ENCODE measurements around the gene ZG16B. TPM values are rescaled to one million over a fixed set of nuclear protein-coding genes. Genes with fewer than 3 reads are reported as not detected.

The ZG16B gene
- total RNA-seq, 1 experiment from 2014 or later, result 8.6 TPM

- ChIA-PET POLR2A (ENCODE audit: unreplicated experiment) (no interaction called here), CTCF (no interaction called here)
- H3K4me2 ChIP-seq (ENCODE audit: low read length), result no peak overlapping the region
- H3K27ac ChIP-seq (ENCODE audit: low read length), result no peak overlapping the region
- no peak overlapping the region for H3K4me3 ChIP-seq (ENCODE audit: low read length)
- no peak for DNase-seq
- intact Hi-C loops (cut with micrococcal nuclease), result no loop called here
- H3K9me2 ChIP-seq (replicated peaks; ENCODE audit: low read length), result no peaks in the 10 kb centered on the region
- BruUV-seq (replicated peaks), result no TSS peak
- H3F3A ChIP-seq (ENCODE audit: low read length, unreplicated experiment), result no peaks in the 10 kb centered on the region
- no peak for TF ChIP-seq CTCF (conservative IDR thresholded peaks at IDR 0.05; ENCODE audit: low read depth, low read length)
- TF ChIP-seq EZH2 (IDR thresholded peaks at IDR 0.05; ENCODE audit: low read length, unreplicated experiment), result no peak
- TF ChIP-seq EZH2phosphoT487 (IDR thresholded peaks at IDR 0.05; ENCODE audit: borderline replicate concordance, low read length), result no peak
- H3K36me3 ChIP-seq (ENCODE audit: low read depth, low read length), result no peaks in the 10 kb centered on the region
- no peaks in the 10 kb centered on the region for H3K9me3 ChIP-seq (ENCODE audit: low read length)
- H3K4me1 ChIP-seq (ENCODE audit: insufficient read depth, low read length), result no peaks in the 10 kb centered on the region
- no peak overlapping the region for H3K9ac ChIP-seq (ENCODE audit: low read length)
- no peak overlapping the region for H2AFZ ChIP-seq (ENCODE audit: low read length)
- ATAC-seq, result no peak
- H3K27me3 ChIP-seq (ENCODE audit: low read length), result no peaks in the 10 kb centered on the region
- H3K79me2 ChIP-seq (ENCODE audit: low read length), result no peaks in the 10 kb centered on the region
- no peaks in the 10 kb centered on the region for H4K20me1 ChIP-seq (ENCODE audit: low read length)
Observed at GRCh38 chr16:2811703-2812471, 18.2 kb upstream of the ZG16B start.

DNA sequence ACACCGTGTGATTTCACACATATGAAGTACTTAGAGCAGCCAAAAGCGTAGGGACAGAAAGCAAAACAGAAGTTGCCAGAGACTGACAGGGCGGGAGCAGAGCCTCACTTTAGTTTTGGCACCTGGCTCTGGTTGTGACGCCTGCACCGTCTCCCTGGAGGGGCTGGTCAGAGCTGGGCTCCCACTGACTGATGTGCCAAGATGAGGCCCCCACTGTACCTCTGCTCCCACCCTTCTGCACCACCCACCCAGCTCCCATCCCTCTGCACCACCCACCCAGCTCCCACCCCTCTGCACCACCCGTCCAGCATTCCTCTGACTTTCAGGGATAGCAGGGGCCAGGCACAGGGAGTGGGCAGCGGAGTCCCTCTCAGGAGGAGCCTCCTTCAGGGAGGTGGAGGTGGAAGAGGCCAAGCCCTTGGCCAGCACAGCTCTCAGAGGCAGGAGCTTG is 16.3 kb upstream of the ZG16B start:
- no peak overlapping the region for H3K4me3 ChIP-seq (ENCODE audit: low read length)
- no peak overlapping the region for H2AFZ ChIP-seq (ENCODE audit: low read length)
- no peak overlapping the region for H3K4me2 ChIP-seq (ENCODE audit: low read length)
- POLR2A ChIA-PET (ENCODE audit: unreplicated experiment), result no interaction called here
- no peaks in the 10 kb centered on the region for H3K36me3 ChIP-seq (ENCODE audit: low read depth, low read length)
- no peaks in the 10 kb centered on the region for H3K79me2 ChIP-seq (ENCODE audit: low read length)
- no peak overlapping the region for H3K27ac ChIP-seq (ENCODE audit: low read length)
- H3F3A ChIP-seq (ENCODE audit: low read length, unreplicated experiment), result no peaks in the 10 kb centered on the region
- CTCF ChIA-PET, result no interaction called here
- TF ChIP-seq CTCF (conservative IDR thresholded peaks at IDR 0.05; ENCODE audit: low read depth, low read length) (no peak), EZH2phosphoT487 (IDR thresholded peaks at IDR 0.05; ENCODE audit: borderline replicate concordance, low read length) (no peak), EZH2 (IDR thresholded peaks at IDR 0.05; ENCODE audit: low read length, unreplicated experiment) (no peak)
- H3K9ac ChIP-seq (ENCODE audit: low read length), result no peak overlapping the region
- no peaks in the 10 kb centered on the region for H3K27me3 ChIP-seq (ENCODE audit: low read length)
- no peaks in the 10 kb centered on the region for H3K9me2 ChIP-seq (replicated peaks; ENCODE audit: low read length)
- no TSS peak for BruUV-seq (replicated peaks)
- ATAC-seq, result no peak
- intact Hi-C loops (cut with micrococcal nuclease), result no loop called here
- no peaks in the 10 kb centered on the region for H3K4me1 ChIP-seq (ENCODE audit: insufficient read depth, low read length)
- no peaks in the 10 kb centered on the region for H3K9me3 ChIP-seq (ENCODE audit: low read length)
- H4K20me1 ChIP-seq (ENCODE audit: low read length), result no peaks in the 10 kb centered on the region
- no peak for DNase-seq

DNA sequence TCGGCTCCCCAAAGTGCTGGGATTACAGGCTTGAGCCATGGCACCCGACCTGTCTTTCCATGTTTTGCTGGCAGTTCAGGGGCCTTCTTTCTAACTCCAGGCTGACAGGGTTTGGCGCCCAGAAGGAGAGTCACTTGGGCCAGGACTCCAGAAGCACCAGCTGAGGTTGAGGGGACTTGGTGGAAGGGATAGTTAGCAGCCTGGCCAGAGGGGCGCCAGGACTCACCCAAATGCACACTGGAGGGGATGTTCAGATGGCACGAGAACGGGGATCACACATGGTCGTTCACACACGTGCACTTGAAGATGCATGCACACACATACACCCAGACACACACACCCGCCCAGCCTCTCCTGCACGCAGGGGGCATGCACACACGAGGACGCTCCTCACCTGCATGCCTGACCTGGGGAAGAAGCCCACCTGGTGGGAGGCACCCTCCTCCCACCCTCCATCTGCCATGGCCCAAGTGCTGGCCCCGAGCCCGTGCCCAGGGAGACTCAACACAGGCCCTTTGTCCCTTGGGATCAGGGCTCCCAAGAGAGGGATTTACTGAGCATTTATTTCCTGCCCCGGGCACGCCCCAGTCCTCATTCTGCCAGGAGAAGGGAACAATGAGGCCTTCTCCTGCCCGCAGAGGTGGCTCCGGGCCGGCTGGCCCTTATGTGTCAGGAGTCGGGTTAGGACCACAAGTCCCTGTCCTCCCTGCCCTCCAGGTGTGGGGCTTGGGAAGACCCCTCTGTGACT is 15.4 kb upstream of the ZG16B start:
- H3K9me3 ChIP-seq (ENCODE audit: low read length), result no peaks in the 10 kb centered on the region
- H3K36me3 ChIP-seq (ENCODE audit: low read depth, low read length), result no peaks in the 10 kb centered on the region
- no peak for TF ChIP-seq CTCF (conservative IDR thresholded peaks at IDR 0.05; ENCODE audit: low read depth, low read length)
- TF ChIP-seq EZH2phosphoT487 (IDR thresholded peaks at IDR 0.05; ENCODE audit: borderline replicate concordance, low read length), result no peak
- no peak for TF ChIP-seq EZH2 (IDR thresholded peaks at IDR 0.05; ENCODE audit: low read length, unreplicated experiment)
- no peaks in the 10 kb centered on the region for H3K9me2 ChIP-seq (replicated peaks; ENCODE audit: low read length)
- no peaks in the 10 kb centered on the region for H4K20me1 ChIP-seq (ENCODE audit: low read length)
- no peak for DNase-seq
- H3K4me2 ChIP-seq (ENCODE audit: low read length), result no peak overlapping the region
- no peaks in the 10 kb centered on the region for H3K4me1 ChIP-seq (ENCODE audit: insufficient read depth, low read length)
- no peak overlapping the region for H3K27ac ChIP-seq (ENCODE audit: low read length)
- no TSS peak for BruUV-seq (replicated peaks)
- H3F3A ChIP-seq (ENCODE audit: low read length, unreplicated experiment), result no peaks in the 10 kb centered on the region
- H3K4me3 ChIP-seq (ENCODE audit: low read length), result no peak overlapping the region
- CTCF ChIA-PET, result no interaction called here
- ATAC-seq, result no peak
- H3K9ac ChIP-seq (ENCODE audit: low read length), result no peak overlapping the region
- intact Hi-C loops (cut with micrococcal nuclease), result no loop called here
- no peaks in the 10 kb centered on the region for H3K79me2 ChIP-seq (ENCODE audit: low read length)
- H2AFZ ChIP-seq (ENCODE audit: low read length), result no peak overlapping the region
- POLR2A ChIA-PET (ENCODE audit: unreplicated experiment), result no interaction called here
- H3K27me3 ChIP-seq (ENCODE audit: low read length), result no peaks in the 10 kb centered on the region

Measured in PC-3 (cell line).